GM18907 (cell line): ENCODE measurements around the gene HOXA1.

Experiments used
- ATAC-seq: cut with Tn5 transposase; IDR thresholded peaks from one replicate; pipeline ENCODE4 v1.9.1; 2021; ENCODE audit warnings: mild to moderate bottlenecking, moderate library complexity; ENCODE audit not compliant: unreplicated experiment

HOXA1 gene

DNA sequence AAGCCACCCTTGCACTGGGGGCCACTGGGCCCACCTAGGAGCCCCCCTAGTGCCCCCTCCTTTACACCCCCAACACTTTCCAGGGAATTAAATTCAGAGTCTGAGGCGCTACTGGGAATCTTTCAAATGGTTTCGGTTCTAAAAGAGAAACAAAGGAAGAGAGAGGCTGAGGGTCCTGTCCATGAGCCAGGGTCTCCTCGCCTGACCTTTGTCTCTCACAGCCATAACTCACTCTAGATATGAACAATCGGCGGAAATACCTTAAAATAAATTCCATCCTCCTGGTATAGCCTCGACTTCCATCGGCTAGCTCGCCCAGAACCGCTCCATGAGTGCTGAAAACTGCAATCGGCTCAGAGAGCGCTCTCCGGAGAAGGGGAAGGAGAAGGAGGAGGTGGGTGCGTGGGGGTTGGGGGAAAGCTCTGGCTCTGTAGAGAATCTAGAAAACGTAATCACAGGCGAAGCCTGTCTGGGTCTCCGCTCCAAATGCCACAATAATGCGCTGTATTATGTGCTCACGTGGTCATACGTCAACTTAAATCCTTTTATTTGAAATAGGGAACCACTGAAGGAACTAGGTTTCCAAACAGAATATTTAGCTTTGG lies 22.2 kb upstream of the HOXA1 start:
- no peak for ATAC-seq

DNA sequence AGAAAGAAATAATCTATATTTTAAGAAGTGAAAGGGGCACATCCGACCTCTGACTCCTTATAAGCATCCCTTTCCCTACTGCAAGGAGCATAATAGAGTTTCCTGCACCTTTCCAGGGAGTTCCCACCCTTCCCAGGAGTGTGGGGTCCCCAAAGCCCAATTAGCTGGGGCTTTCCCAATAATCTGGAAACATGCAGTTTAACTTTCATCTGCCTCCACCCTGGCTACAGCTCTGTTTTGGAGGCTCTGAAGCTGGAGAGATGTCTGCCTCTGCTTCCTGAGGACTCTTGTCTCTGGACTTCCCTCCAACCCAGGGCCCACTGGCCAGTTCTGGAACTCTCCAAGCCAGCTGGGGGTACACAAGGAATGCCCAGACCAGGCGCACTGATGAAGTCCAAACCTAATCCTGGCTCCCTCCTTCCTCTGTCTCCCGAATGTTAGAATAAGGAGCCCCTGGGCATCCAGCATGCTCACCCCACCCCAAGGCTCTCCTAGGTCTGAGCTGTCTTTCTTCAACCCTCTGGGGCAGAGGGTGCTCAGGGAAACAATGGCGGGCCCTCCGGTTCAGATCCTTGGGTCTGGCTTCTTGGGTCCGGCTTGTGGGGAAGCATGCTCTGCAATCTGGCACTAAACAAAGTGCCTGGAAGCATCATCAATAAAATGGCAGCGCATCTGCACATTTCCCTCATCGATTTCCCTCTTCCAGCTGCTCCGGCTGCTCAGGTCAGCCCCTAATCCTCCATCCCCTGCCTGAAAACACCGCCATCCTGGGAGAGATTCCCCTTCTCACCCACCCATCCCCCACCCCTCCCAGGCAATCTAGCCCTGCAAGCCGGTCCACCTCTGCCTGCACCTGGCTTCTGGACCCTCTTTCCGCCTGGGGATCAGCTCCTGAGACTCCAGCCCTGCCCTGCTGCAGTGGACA lies 21.4 kb upstream of the HOXA1 start:
- ATAC-seq: no peak

DNA sequence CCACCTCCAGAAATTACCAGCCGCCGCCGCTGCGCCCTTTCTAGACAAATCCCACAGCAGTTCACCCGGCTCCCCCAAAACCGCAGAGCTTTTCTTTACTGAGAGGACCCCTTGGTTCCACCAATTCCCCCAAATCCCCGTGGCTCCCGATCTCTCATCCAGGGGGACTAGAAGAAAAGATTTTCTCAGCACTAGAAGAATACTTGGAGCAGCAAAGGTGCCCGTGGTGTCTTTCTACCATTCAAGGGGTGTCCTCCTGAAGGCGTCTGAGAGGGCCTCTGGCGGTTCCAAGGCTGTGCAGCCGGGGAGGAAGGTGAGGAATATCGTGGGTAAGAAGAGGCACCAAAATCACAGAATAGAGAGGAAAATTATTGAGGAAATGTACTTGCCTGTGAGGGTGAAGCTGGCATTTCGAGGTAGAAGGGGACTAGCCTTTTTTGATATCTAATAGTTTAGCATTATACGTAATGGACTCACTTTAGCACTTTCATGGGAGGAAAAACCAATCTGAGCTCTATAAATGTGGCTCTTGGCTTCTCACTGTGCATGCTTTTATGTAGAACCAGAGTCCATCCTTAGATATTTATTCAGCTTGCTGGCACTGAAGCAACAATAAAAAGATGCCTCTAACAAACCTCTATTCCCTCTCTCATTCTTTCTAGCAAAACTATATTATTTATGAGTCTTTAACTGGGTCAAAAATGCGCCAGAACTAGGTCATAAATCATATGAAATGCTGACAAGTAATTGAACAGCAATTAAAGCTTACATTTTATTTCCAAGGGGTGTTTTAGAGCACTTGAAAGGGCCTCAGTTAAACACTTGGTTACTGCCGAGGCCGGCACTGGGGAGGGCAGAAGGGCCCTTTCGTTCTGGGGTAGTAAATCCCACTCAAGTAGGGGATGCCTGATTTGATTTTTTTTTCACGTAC lies 20.5 kb upstream of the HOXA1 start:
- no peak for ATAC-seq

DNA sequence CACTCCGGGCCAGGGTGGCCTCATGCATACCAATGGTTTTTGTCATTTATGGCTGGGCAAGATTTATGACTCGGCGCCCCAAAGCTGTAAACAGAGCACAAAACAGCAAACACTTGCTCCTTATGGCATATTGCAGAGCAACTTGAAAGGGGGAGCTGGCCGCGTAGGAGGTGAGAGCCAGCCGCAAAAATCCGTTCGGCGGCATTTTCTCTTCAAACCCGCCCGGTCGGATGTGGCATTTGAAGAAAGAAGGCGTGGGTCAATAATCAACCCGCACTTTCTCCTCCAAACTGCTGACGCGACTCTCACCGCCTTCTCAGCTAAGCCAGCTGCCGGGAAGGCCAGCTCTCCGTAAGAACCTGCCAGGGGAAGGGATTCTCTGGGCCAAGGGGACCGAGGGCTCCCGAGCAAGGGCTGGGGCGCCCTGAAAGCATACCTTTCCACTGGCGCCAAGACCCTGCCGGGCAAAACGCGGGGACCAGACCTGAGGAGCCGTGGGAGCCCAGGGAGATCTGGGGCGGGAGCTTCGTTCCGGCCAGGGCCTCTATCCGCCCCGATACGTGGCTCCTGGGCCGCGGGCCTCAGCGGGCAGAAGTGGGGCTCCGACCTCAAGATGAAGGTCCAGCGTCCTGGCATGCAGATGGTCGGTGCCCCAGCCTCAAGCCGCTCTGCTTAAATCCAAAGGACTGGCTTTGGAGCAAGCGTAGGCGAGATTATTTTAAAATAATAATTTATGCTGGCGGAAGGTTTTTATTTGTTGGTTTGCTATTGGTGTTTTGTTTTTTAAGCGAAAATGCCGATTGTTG lies 19.6 kb upstream of the HOXA1 start:
- ATAC-seq: no peak

- no peak for ATAC-seq
Observed at GRCh38 chr7:27114881-27115220, 19.1 kb upstream of the HOXA1 start.

DNA sequence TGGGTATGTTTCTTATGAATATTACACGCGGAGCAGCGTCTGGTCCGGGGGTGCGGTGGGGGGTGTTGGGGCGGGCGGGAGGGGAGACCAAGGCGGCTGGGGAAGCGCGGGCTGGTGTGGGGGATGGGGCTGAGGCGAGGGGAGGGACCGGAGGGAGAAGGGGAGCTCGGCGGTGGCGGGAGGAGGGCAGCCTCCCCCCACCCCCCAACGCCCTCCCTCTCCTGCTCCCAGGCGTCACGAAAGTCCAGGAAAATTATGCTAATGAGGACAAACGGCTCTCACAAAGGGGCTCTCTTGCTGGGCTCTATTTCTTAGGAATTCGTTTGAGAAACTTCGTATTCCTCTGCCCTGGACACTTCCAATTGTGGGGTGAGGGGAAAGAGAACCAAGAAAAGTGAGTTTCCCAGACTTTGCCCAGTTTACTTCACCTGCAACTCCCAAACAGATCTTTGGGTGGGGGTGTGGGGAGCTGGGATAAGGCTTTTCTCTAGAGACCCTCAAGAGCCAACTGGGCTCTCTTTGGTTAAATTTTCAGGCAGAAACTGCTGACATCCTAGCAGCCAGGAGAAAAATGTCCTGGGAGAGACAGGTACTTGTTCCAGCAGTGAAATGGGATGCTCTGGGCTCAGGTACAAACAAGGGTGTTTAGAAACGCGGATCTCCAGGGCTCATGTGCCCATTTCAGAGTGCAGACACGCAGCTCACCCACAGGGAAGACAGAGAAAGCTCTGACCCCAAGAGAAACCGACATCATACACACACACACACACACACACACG lies 18.4 kb upstream of the HOXA1 start:
- ATAC-seq: no peak

DNA sequence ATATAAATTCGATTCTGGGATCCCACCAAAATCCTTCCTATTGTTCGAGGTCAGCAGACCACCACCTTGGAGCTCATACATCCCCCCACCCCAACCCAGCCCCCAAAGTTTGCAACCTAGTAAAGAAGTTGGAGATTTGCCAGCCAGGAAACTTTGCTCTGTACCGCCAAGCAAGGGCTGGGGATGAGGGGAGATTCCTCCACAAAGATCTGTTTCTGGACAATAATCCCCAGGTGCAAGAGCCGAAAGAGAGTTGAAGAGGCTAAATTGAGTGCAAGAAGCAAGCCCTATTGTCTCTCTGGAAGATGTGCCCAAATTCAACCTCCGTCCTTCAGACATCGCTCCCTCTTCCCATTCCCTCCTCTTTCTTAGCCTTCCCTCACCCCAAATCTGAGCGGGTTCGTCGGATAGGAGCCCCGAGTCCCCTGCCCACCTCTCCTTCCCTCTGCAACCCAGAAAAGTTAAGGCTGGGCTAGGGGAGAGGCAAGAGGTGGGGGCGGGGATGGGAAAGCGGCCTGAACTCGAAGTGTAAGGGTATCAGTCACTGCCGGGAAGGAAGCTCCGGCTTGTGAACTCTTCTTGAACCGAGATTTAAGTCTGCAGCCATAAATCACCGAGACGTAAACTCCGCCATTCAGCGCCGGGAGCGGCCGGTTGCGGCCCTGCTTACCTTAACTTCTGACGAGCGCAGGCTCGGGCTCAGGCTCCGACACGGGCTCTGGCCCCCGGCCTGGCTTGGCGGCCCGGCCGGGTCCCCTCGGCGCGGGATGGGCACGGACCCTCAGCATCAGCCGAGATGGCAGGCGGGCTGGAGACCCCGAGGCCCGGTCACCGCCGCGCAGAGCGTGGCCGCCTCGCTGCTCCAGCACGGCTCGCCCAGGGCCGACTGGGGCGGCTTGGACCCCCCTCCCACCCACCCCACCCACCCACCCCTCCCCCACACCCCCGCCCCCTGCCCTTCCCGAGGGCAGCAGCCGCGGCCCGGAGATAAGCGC lies 17.5 kb upstream of the HOXA1 start:
- no peak for ATAC-seq

- no peak for ATAC-seq
Observed at GRCh38 chr7:27112361-27112760, 16.6 kb upstream of the HOXA1 start.

- no peak for ATAC-seq
Observed at GRCh38 chr7:27111751-27112277, 16.0 kb upstream of the HOXA1 start.

DNA sequence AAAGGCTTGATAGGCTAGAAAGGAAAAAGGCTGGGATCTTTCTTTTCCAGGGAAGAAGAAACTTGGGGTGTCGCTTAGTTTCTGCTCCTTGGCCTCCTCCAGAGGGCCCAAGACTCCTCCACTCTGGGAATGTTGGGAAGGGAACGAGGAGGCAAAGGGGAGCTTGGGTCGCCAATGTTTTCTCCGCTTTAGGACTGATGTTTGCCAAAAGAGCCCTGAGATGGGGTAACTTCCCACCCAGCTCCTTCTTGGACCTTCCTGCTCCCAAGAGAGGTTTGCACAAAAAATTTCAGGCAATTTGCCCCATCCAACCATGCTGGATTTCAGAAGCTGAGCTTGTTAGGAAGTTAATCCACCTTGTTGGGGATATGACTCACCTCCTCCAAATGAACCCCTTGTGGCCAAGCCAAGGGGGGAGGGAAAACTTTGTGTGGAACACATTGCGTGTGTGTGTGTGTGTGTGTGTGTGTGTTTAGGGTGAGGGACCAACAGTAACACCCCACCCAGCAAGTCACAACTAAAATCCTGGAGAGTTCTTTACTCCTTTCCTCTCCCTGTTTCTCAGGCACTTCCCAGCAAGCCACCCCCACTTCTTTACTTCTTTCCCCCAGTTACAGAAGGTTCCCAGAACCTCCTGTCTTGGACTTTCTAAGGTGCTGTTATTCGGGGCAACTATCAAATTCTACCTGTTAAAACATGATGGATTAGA lies 15.4 kb upstream of the HOXA1 start:
- no peak for ATAC-seq

- ATAC-seq: no peak
Observed at GRCh38 chr7:27110186-27111031, 14.6 kb upstream of the HOXA1 start.

GRCh38 chr7:27109466-27110185 lies 13.8 kb upstream of the HOXA1 start:
- no peak for ATAC-seq

DNA sequence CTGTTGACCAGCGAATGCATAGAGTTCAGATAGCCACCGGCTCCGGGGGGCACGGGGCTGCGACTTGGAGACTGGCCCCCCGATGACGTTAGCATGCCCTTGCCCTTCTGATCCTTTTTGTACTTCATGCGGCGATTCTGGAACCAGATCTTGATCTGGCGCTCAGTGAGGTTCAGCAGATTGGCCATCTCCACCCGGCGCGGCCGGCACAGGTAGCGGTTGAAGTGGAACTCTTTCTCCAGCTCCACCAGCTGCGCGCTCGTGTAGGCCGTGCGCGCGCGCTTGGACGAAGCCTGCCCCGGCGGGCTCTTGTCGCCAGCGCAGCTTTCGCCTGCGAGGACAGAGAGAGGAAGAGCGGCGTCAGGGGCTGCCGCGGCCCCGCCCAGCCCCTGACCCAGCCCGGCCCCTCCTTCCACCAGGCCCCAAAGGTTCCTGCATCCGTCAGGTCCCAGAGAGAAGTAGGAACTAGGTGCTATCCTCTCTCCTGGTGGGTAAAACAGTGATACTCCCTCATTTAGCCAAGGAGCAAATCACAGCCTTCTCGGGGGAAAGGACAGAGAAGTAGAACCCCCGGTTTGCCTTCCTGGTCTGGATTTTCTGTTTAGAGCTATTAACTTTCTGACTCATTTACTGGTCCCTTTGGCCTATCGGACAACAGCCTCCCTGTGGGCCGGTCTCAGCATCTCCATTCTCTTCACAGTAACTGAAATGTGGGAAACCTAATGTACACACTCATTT lies 12.8 kb upstream of the HOXA1 start:
- ATAC-seq: no peak

DNA sequence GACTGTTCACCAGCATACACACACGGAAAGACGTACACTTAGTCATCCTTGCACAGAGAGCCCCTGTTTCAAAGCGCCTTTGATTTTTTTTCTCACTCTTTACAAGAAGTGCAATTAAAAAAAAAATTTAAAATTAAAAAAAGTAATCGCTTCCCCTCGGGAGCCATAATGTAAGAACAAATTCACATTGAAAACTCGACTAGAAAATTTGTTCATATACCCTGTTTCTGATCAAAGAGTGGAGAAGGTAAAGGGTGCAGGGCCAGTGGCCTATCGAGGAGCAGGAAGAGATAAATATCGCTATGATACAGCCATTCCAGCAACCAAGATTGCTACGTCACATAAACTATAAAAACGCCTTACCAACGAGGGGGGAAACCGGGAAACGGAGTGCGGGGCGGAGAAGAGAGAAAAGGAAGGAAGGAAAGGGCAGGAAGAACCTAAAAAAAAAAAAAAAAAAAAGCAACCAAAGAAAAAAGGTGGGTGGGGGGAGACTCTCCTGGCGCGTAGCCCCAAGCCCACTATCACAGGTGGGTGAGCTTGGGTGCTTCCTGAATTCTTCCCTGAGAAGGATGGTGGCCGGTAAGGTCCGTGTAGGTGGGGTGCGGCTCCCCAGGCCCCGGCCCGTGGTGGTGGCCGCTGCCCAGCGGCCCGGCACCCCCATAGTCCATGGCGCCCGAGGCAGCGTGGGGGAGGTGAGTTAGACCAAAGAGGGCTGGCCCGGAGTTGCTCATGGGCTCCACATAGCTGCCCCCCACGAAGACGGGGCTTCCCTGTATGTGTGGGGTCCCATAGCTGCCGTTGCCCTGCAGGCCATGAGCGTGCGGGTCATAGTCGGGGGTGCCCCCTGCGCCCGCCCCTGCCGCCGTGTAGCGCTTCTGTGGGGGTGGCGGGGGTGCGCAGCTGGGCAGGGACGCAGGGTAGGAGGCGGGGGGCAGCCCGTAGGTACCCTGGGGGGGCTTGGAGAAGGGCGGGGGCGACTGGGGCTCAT lies 11.9 kb upstream of the HOXA1 start:
- no peak for ATAC-seq
